Measurements from ENCODE around the gene MSH5. TPM values are rescaled to one million over a fixed set of nuclear protein-coding genes. Genes with fewer than 3 reads are reported as not detected.

MSH5 gene
- polyA plus RNA-seq, 3 donors: 0.58 to 31.2 (median 1.9) TPM

DNA sequence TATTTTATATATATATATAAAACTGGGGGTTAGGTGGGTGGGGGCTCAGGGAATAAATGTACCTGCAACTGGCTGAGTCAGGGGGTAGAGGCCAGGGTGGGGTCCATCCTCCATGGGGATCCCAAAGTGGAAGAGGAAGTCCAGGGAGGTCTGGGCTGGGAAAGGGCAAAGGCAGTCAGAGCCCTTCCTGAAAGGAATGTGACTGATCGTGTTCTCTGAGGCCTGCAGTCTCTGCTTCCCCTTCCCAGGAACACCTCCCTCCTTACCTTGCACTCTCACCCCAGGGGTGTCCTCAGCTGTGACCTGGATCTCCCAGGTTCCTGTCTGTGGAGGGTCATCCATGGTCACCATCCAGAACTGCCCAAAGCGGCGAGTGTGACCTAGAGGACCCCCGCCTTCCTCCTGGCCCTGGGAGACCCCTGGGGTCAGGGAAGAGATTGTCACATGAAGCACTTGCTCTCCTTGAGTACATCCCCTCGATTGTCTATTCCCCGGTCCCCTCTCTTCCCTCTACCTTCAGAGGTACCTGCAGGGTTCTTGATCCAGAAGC, 27.4 kb downstream of the MSH5 start:
- peaks cover 29% of the 10 kb centered on the region for H3K4me1 Mint-ChIP-seq
- WGBS (ENCODE audit: insufficient coverage): 97% methylated on average over 4 of the region's 6 CpGs
- no peaks in the 10 kb centered on the region for H3K9me3 ChIP-seq (replicated peaks in 1 of 2; ENCODE audit: control insufficient read depth in 1 of 2, insufficient read depth in 1 of 2, low read length in 2 of 2)
- TF ChIP-seq, protein P1, sequence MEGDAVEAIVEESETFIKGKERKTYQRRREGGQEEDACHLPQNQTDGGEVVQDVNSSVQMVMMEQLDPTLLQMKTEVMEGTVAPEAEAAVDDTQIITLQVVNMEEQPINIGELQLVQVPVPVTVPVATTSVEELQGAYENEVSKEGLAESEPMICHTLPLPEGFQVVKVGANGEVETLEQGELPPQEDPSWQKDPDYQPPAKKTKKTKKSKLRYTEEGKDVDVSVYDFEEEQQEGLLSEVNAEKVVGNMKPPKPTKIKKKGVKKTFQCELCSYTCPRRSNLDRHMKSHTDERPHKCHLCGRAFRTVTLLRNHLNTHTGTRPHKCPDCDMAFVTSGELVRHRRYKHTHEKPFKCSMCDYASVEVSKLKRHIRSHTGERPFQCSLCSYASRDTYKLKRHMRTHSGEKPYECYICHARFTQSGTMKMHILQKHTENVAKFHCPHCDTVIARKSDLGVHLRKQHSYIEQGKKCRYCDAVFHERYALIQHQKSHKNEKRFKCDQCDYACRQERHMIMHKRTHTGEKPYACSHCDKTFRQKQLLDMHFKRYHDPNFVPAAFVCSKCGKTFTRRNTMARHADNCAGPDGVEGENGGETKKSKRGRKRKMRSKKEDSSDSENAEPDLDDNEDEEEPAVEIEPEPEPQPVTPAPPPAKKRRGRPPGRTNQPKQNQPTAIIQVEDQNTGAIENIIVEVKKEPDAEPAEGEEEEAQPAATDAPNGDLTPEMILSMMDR (IDR thresholded peaks at IDR 0.05): no peak
- intact Hi-C loops (cut with micrococcal nuclease): loop anchor here in 1 of 2 donors (5.0 kb wide), 2 partner anchors 35 to 90 kb away; no protein-coding TSS in a partner anchor
- no peaks in the 10 kb centered on the region for H4K20me1 ChIP-seq (ENCODE audit: insufficient read depth, low read length)
- H3K4me2 ChIP-seq (replicated peaks; ENCODE audit: extremely low read depth, low read length, poor library complexity, severe bottlenecking): no peak overlapping the region
- peak overlapping the region in 6 of 7 donors; percentile 11 to 92 (median 64) for H3K27ac Mint-ChIP-seq
- peaks cover 29 to 30% of the 10 kb centered on the region in 2 donors for H3K4me1 ChIP-seq (ENCODE audit: control insufficient read depth in 1 of 2, insufficient read depth in 2 of 2, low read length in 2 of 2)
- no peaks in the 10 kb centered on the region for H3K79me2 ChIP-seq (ENCODE audit: insufficient read depth, low read length)
- H3K4me3 Mint-ChIP-seq: peak overlapping the region in 1 of 2 donors; percentile 31
- no peak overlapping the region for H2AFZ ChIP-seq (ENCODE audit: insufficient read depth, low read depth, low read length, poor library complexity, severe bottlenecking)
- peak in 1 of 3 donors; percentile 20 for DNase-seq
- no peak overlapping the region for H3K9ac ChIP-seq (ENCODE audit: insufficient read depth, low read length, poor library complexity, severe bottlenecking)
- peaks cover 0 to 7% of the 10 kb centered on the region in 2 donors for H3K36me3 ChIP-seq (replicated peaks in 1 of 2; ENCODE audit: control insufficient read depth in 1 of 2, insufficient read depth in 2 of 2, low read length in 2 of 2)
- H3K36me3 Mint-ChIP-seq: peaks cover 8 to 17% of the 10 kb centered on the region in 2 donors
- H3K27me3 Mint-ChIP-seq (ENCODE audit: low read depth in 3 of 3): peaks cover 0 to 11% (median 4%) of the 10 kb centered on the region in 3 donors
- H3K9me3 Mint-ChIP-seq: peaks cover 0 to 1% (median 0%) of the 10 kb centered on the region in 7 donors
- peak overlapping the region; percentile 2 to 53 for H3K27ac ChIP-seq (ENCODE audit: low read depth in 1 of 2, low read length in 2 of 2)
- H3K27me3 ChIP-seq (ENCODE audit: control insufficient read depth in 2 of 2, insufficient read depth in 2 of 2, low read length in 2 of 2): no peaks in the 10 kb centered on the region
- no peak overlapping the region for H3K4me3 ChIP-seq (replicated peaks in 1 of 3; ENCODE audit: low read depth in 2 of 3, low read length in 3 of 3)

DNA sequence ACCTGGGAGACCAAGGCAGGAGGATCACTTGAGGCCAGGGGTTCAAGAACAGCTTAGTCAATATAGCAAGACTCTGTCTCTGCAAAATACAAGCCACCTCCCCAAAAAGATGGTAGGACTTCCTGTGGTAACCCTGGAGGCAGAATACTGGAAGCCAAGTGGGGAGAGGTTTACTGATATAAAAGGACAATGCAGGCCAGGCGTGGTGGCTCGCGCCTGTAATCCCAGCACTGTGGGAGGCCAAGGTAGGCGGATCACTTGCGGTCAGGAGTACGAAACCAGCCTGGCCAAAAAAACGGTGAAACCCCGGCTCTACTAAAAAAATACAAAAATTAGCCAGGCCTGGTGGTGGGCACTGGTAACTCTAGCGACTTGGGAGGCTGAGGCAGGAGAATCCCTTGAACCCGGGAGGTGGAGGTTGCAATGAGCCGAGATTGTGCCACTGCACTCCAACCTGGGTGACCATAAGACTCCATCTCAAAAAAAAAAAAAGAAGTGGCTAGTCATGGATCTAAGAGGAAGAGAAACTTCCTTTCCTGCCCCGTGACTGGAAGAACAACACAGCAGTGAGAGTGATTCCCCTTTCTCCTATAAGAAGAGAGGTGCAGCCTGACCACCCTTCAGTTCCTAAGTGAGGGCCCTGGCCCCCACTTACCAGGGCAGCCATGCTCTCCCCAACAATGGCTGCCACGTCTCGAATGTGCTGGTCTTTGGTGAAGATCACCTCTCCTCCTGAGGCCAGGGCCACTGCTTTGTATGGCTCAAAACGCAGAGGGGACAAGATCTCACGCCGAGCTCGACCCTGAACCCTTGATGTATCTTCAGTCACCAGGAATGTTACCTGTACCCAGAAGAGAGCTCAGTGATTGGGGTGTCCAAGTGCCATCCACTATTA, 28.8 kb downstream of the MSH5 start:
- Histone ChIP-seq H3K36me3 (replicated peaks in 1 of 2; ENCODE audit: control insufficient read depth in 1 of 2, insufficient read depth in 2 of 2, low read length in 2 of 2) (no peaks in the 10 kb centered on the region), H3K9me3 (replicated peaks in 1 of 2; ENCODE audit: control insufficient read depth in 1 of 2, insufficient read depth in 1 of 2, low read length in 2 of 2) (no peaks in the 10 kb centered on the region), H4K20me1 (ENCODE audit: insufficient read depth, low read length) (no peaks in the 10 kb centered on the region), H3K9ac (ENCODE audit: insufficient read depth, low read length, poor library complexity, severe bottlenecking) (peak overlapping the region; percentile 41), H2AFZ (ENCODE audit: insufficient read depth, low read depth, low read length, poor library complexity, severe bottlenecking) (peak overlapping the region; percentile 68), H3K27ac (ENCODE audit: low read depth in 1 of 2, low read length in 2 of 2) (peak overlapping the region; percentile 82 to 88), H3K4me1 (ENCODE audit: control insufficient read depth in 1 of 2, insufficient read depth in 2 of 2, low read length in 2 of 2) (peaks cover 29 to 30% of the 10 kb centered on the region in 2 donors), H3K4me3 (replicated peaks in 1 of 3; ENCODE audit: low read depth in 2 of 3, low read length in 3 of 3) (peak overlapping the region in 1 of 3 experiments; percentile 55), H3K4me2 (replicated peaks; ENCODE audit: extremely low read depth, low read length, poor library complexity, severe bottlenecking) (peak overlapping the region; percentile 59), H3K27me3 (ENCODE audit: control insufficient read depth in 2 of 2, insufficient read depth in 2 of 2, low read length in 2 of 2) (no peaks in the 10 kb centered on the region), H3K79me2 (ENCODE audit: insufficient read depth, low read length) (no peaks in the 10 kb centered on the region)
- peak; percentile 73 to 91 (median 87) for DNase-seq
- H3K27ac Mint-ChIP-seq: peak overlapping the region; percentile 91 to 96 (median 94)
- TF ChIP-seq, protein P1 (IDR thresholded peaks at IDR 0.05): no peak
- H3K36me3 Mint-ChIP-seq: peaks cover 3 to 6% of the 10 kb centered on the region in 2 donors
- 76% methylated on average over 6 of the region's 18 CpGs for WGBS (ENCODE audit: insufficient coverage)
- peak overlapping the region; percentile 27 to 71 for H3K4me3 Mint-ChIP-seq
- peaks cover 0 to 11% (median 4%) of the 10 kb centered on the region in 3 donors for H3K27me3 Mint-ChIP-seq (ENCODE audit: low read depth in 3 of 3)
- peaks cover 29% of the 10 kb centered on the region for H3K4me1 Mint-ChIP-seq
- intact Hi-C loops (cut with micrococcal nuclease): loop anchor here (2.0 to 5.0 kb wide), 5 partner anchors 26 to 91 kb away; partner anchors contain the start of gene VARS1 (in 1 of the 2)
- peaks cover 0 to 1% (median 0%) of the 10 kb centered on the region in 7 donors for H3K9me3 Mint-ChIP-seq
